NB4 (cell line): ENCODE data around the gene MTIF3.

ENCODE experiments used
- MYC ChIP-seq: IDR thresholded peaks from 2 replicates; pipeline ENCODE4 v1.6.1; 2011; ENCODE audit warnings: low read depth, low read length
- POLR2A ChIP-seq: IDR thresholded peaks from 2 replicates; pipeline ENCODE4 v1.6.1; 2011; ENCODE audit warnings: mild to moderate bottlenecking; ENCODE audit not compliant: insufficient read length; ENCODE audit errors: extremely low read depth
- TF ChIP-seq, protein P1 (sequence below): IDR thresholded peaks from one replicate; pipeline ENCODE4 v1.5.1; 2012; ENCODE audit warnings: low read depth, low read length

DNA sequence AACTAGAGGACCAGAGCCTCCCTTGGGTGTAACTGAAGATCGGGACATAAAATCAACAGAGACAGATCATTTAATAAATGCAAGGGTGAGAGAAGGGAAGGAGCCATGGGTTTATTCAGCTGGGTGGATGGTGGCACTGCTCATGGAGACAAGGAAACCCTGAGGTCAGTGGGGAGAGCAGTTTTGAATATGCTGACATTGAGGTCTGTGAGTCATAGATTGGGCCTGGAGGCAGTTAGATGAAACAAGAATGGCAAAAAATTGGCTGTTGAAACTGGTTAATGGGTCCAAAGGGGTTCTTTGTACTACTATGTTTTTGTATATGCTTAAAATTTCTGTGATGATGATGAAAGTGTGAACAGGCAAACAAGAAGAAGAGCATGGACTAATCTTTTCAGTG is 31.0 kb downstream of the MTIF3 start:
- TF ChIP-seq, protein P1, sequence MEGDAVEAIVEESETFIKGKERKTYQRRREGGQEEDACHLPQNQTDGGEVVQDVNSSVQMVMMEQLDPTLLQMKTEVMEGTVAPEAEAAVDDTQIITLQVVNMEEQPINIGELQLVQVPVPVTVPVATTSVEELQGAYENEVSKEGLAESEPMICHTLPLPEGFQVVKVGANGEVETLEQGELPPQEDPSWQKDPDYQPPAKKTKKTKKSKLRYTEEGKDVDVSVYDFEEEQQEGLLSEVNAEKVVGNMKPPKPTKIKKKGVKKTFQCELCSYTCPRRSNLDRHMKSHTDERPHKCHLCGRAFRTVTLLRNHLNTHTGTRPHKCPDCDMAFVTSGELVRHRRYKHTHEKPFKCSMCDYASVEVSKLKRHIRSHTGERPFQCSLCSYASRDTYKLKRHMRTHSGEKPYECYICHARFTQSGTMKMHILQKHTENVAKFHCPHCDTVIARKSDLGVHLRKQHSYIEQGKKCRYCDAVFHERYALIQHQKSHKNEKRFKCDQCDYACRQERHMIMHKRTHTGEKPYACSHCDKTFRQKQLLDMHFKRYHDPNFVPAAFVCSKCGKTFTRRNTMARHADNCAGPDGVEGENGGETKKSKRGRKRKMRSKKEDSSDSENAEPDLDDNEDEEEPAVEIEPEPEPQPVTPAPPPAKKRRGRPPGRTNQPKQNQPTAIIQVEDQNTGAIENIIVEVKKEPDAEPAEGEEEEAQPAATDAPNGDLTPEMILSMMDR, result no peak
- TF ChIP-seq POLR2A (no peak), MYC (no peak)
